Measurements from ENCODE around the gene MPC2.

- TF ChIP-seq, protein P1, sequence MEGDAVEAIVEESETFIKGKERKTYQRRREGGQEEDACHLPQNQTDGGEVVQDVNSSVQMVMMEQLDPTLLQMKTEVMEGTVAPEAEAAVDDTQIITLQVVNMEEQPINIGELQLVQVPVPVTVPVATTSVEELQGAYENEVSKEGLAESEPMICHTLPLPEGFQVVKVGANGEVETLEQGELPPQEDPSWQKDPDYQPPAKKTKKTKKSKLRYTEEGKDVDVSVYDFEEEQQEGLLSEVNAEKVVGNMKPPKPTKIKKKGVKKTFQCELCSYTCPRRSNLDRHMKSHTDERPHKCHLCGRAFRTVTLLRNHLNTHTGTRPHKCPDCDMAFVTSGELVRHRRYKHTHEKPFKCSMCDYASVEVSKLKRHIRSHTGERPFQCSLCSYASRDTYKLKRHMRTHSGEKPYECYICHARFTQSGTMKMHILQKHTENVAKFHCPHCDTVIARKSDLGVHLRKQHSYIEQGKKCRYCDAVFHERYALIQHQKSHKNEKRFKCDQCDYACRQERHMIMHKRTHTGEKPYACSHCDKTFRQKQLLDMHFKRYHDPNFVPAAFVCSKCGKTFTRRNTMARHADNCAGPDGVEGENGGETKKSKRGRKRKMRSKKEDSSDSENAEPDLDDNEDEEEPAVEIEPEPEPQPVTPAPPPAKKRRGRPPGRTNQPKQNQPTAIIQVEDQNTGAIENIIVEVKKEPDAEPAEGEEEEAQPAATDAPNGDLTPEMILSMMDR (IDR thresholded peaks at IDR 0.05; ENCODE audit: borderline replicate concordance, extremely low read depth, low read length, poor library complexity, severe bottlenecking): no peak
- TF ChIP-seq EZH2 (IDR thresholded peaks at IDR 0.05; ENCODE audit: borderline replicate concordance, low read depth, low read length, severe bottlenecking): no peak
Measured at GRCh38 chr1:167957710-167958109, 20.8 kb upstream of the MPC2 start.

Data from DND-41 (cell line).